NCI-H146 treated with DMSO at 0.1 percent for 48 hours (cell line): ENCODE measurements around the gene CRADD.

Source experiments
- DNase-seq: peaks from one replicate; lab custom pipeline; 2025; ENCODE audit not compliant: unreplicated experiment; lab: John Stamatoyannopoulos, UW

CRADD gene

GRCh38 chr12:93892423-93893268, 215.5 kb downstream of the CRADD start:
- DNase-seq = no peak

- DNase-seq = no peak
Measured at GRCh38 chr12:93894391-93895088, 217.4 kb downstream of the CRADD start.

- DNase-seq = no peak
Measured at GRCh38 chr12:93895089-93895445, 217.9 kb downstream of the CRADD start.

GRCh38 chr12:93896427-93896826, 219.3 kb downstream of the CRADD start:
- DNase-seq = no peak

- DNase-seq = no peak
Measured at GRCh38 chr12:93896952-93897351, 219.8 kb downstream of the CRADD start.

- no peak for DNase-seq
Measured at GRCh38 chr12:93901739-93902138, 224.6 kb downstream of the CRADD start.

- no peak for DNase-seq
Measured at GRCh38 chr12:93902192-93902591, 225.0 kb downstream of the CRADD start.

- DNase-seq = no peak
Measured at GRCh38 chr12:93902736-93903562, 225.8 kb downstream of the CRADD start.

GRCh38 chr12:93904124-93904523, 226.9 kb downstream of the CRADD start:
- no peak for DNase-seq

GRCh38 chr12:93908264-93908663, 231.1 kb downstream of the CRADD start:
- no peak for DNase-seq

- no peak for DNase-seq
Measured at GRCh38 chr12:93908846-93909567, 231.8 kb downstream of the CRADD start.

GRCh38 chr12:93911396-93911795, 234.2 kb downstream of the CRADD start:
- DNase-seq = no peak

GRCh38 chr12:93912086-93912733, 235.0 kb downstream of the CRADD start:
- DNase-seq = no peak

GRCh38 chr12:93913845-93914244, 236.7 kb downstream of the CRADD start:
- no peak for DNase-seq

GRCh38 chr12:93914281-93914680, 237.1 kb downstream of the CRADD start:
- DNase-seq = no peak

GRCh38 chr12:93915411-93915810, 238.2 kb downstream of the CRADD start:
- DNase-seq = no peak

GRCh38 chr12:93916402-93916801, 239.2 kb downstream of the CRADD start:
- DNase-seq = no peak

- no peak for DNase-seq
Measured at GRCh38 chr12:93918262-93918661, 241.1 kb downstream of the CRADD start.

- DNase-seq = no peak
Measured at GRCh38 chr12:93918900-93919299, 241.7 kb downstream of the CRADD start.

GRCh38 chr12:93921521-93921920, 244.3 kb downstream of the CRADD start:
- no peak for DNase-seq
